Epithelial cell of esophagus (primary cell): ENCODE measurements around the gene ZFP3.
"Not testable (repeated sequence)": the region's sequence is repeated elsewhere in the genome, so short reads cannot be mapped to it uniquely, and the experiment has no call there.

ENCODE experiments used
- DNase-seq: peaks from one replicate; pipeline ENCODE4 v3.0.0; 2010; ENCODE audit warnings: low read depth
- H3K4me3 ChIP-seq: 2 replicates; pipeline ENCODE4 v1.5.1; 2011; ENCODE audit warnings: mild to moderate bottlenecking, low read length, control low read depth
- TF ChIP-seq, protein P1 (sequence below): IDR thresholded peaks from 2 replicates; pipeline ENCODE4 v1.5.1; 2011; ENCODE audit warnings: low read depth, mild to moderate bottlenecking, low read length, control low read depth, inconsistent platforms; ENCODE audit not compliant: insufficient read depth; ENCODE audit errors: missing control alignments

ZFP3 gene

DNA sequence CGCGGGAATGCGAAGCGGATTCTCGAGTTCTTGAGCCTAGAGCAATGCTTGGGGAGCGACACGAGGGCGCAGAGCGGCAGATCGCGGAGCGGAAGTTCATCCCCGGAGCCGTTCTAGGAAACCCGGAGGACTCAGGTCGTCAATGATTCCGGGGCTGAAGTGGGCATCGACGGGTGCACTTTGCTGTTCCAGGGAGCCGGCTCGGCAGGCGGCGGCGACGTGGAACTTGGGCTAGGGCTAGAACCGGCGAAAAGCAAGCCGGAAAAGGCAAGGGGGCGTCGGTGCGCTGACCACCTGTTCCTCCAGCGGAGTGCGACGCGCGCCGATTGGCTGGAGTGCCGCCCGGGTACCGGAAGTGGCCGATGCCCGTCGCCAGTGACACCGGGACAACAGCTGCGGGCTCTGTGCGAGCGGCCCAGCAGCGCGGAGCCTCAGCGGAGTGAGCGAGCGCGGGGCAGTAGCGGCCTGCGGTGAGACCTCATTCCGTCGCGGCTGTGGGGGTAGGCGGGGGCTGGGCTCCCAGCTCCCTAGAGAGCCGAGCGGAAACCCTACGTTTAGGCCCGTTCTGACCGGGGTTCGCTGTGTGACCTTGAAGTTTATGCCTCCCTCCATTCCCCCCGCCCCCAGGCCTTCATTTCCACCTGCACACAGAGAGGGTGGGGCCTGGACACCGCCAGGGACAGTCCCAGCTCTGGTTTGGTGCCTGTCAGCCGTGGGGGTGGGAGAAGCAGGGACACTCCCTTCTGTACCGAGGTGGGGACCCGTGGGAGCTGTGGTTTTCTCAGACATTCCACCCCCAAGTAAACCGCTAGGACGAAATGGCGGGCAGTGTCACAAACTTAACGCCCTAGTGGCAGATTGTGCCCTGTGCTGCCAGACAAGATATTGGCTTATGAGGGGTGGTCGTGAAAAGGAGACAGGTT is at the start of gene ZFP3:
Gene ZFP3 (plus strand): TSS at position 362 of the 923 bp plus-strand sequence. CDS start 13,038 bp downstream, outside the sequence.
- TF ChIP-seq, protein P1, sequence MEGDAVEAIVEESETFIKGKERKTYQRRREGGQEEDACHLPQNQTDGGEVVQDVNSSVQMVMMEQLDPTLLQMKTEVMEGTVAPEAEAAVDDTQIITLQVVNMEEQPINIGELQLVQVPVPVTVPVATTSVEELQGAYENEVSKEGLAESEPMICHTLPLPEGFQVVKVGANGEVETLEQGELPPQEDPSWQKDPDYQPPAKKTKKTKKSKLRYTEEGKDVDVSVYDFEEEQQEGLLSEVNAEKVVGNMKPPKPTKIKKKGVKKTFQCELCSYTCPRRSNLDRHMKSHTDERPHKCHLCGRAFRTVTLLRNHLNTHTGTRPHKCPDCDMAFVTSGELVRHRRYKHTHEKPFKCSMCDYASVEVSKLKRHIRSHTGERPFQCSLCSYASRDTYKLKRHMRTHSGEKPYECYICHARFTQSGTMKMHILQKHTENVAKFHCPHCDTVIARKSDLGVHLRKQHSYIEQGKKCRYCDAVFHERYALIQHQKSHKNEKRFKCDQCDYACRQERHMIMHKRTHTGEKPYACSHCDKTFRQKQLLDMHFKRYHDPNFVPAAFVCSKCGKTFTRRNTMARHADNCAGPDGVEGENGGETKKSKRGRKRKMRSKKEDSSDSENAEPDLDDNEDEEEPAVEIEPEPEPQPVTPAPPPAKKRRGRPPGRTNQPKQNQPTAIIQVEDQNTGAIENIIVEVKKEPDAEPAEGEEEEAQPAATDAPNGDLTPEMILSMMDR, result no peak
- peak; percentile 68 for DNase-seq
- peak within 1 kb of the TSS; percentile 72 for H3K4me3 ChIP-seq

DNA sequence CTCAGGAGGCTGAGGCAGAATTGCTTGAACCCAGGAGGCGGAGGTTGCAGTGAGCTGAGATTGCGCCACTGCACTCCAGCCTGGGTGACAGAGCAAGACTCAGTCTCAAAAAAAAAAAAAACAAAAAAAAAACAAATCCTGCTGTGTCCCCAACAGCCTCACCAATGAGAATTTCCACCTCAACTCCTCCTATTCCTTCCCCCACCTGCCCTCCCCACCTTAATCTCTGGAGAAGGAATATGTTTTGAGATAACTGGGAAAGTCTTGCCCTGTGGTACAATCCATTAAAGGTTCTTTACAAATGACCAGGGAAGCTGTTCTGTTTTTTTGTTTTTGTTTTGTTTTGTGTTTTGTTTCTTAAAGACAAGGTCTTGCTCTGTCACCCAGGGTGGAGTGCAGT is 48.1 kb upstream of the ZFP3 start:
- H3K4me3 ChIP-seq, DNase-seq: not testable (repeated sequence)

DNA sequence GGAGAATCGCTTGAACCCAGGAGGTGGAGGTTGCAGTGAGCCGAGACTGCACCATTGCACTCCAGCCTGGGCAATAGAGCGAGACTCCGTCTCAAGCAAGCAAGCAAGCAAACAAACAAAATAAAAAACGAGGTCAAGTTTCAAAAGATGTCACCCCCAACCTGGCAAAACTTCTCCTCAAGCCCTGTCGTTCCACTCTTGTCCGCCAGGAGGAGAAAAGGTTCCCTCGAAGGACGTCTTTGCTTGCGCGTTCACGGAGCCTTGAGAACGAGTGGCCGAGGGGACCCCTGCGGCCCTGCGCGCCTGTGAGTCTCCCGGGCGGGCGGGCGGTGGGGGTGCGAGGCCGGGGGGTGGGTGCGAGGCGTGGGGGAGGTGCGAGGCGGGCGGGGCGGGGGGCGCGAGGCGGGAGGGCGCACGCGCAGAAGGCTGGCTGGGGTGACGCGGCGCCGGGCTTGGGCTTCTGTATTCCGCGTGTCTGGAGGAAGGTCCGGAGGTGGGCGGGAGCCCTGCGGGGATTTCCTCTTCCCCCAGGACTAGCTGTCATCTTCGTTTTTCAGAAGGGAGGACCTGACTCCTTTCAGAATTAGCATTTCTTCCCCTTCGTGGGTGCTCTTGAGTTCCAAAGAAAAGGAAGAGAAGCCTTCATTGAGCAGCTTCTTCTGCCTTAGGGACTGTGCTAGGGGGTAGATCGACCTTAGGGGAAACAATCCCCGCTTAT is 46.7 kb upstream of the ZFP3 start:
- DNase-seq, result peak; percentile 69
- TF ChIP-seq, protein P1, result peak; percentile 86
- peak overlapping the region; percentile 39 for H3K4me3 ChIP-seq

DNA sequence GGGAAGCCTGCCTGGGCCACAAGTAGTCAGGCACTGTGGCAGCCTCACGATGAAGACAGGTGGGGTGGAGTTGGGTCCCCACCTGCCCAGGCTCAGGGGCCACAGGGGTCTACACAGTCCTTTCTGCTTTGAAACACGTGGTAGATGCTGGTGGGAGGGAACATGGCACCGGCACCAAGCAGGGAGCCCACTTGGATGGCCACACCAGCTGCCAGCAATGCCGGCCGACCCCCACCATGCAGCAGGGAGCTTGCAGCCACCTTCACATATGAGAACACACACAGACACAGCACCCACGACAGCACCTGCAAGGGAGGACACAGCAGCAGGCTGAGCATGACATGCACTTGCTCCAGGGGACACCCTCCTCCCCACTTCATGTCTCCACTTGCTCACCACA is 45.4 kb upstream of the ZFP3 start:
- TF ChIP-seq, protein P1, result no peak
- DNase-seq, result no peak
- no peak overlapping the region for H3K4me3 ChIP-seq

DNA sequence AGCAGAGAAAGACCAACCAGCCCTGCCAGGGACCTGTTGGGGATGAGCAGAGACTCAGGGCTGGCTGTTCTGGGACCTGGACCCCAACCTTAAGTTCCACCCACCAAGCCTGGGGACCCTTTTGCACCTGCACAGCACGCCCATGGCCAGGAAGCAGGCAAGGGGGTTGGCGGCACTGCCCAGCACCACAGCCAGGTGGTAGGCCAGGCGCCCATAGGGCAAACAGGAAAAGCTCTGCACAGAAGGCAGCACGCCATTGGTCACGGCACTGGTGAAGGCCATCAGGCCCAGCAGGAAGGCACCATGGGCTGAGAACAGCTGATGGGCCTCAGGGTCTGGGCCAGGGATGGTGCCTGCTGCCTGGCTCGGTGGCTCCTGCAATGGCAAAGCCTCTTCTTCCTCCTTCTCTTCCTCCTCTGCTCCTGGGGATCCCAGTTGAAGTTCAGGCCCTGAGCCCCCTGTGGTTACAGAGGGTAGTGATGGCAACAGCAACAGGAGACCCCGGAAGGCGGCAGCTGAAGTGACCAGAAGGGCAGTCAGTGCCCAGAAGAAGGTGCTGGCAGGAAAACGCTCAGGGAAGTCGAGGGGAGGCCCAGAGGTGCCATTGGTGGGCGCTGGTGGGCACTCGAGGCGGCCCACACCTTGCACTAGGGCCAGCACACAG is 44.8 kb upstream of the ZFP3 start:
- H3K4me3 ChIP-seq, result no peak overlapping the region
- TF ChIP-seq, protein P1, result no peak
- no peak for DNase-seq

DNA sequence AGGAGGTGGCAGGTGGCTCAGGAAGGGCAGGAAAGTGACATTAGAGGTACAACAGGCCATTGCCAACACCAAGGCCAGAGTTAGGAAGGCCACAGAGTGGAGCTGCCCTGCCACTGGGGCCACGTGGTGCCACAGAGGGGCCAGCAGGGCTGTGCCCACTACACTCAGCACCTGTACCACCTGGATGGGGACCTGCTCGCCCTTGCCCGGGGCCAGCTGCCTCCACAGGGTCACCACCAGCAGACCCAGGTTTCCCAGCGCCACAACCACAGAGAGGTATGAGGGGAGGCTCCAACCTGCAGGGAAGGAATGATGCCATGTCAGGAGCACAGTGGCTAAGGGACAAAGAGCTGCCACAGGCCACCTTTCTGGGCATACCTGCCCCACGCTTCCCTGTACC is 44.2 kb upstream of the ZFP3 start:
- TF ChIP-seq, protein P1, result no peak
- DNase-seq, result no peak
- no peak overlapping the region for H3K4me3 ChIP-seq

DNA sequence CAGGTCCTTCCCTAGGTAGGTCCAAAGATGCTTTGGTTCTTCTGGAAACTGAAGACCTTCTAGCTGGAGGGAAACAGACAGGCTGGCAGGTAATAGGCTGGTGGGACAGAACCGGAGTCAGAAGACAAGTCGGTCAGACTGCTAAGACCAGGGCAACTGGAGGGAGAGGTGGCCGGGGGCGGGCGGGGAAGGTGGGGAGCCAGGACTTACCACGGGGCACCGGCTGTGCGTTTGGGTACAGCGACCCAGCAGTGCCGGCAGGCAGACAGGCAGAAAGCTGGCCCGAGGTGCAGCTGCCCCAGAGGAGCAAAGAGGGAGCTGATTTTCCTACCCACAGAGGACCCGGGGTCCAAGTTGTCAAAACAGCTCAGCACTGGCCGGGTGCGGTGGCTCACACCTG is 43.6 kb upstream of the ZFP3 start:
- TF ChIP-seq, protein P1, result no peak
- H3K4me3 ChIP-seq, result no peak overlapping the region
- DNase-seq, result no peak
